HG02798 (cell line): ENCODE data around the gene VILL.
"Not testable (repeated sequence)": the region's sequence is repeated elsewhere in the genome, so short reads cannot be mapped to it uniquely, and the experiment has no call there.

Experiments
- ATAC-seq: cut with Tn5 transposase; IDR thresholded peaks from one replicate; pipeline ENCODE4 v1.9.1; 2021; ENCODE audit warnings: mild to moderate bottlenecking; ENCODE audit not compliant: unreplicated experiment, poor library complexity

Gene VILL

DNA sequence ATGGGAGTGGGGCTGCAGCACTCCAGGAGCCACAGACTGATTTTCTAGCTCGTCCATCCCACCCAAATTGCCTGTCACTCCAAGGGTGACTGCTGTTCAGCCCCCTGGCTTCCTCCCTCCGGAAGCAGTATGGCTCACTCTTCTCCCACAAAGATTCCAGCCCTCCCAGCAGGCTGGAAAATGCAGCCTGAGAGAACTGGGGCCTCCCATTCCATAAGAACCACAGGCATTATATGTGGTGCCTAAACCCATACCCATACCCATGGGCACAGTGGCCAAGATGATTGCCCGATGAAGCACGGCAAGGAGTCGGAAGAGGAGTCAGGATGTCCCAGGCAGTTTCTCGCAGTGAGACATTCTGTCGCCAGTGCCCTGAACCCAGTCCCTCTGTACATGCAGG is 6.0 kb upstream of the VILL start:
- ATAC-seq: no peak

DNA sequence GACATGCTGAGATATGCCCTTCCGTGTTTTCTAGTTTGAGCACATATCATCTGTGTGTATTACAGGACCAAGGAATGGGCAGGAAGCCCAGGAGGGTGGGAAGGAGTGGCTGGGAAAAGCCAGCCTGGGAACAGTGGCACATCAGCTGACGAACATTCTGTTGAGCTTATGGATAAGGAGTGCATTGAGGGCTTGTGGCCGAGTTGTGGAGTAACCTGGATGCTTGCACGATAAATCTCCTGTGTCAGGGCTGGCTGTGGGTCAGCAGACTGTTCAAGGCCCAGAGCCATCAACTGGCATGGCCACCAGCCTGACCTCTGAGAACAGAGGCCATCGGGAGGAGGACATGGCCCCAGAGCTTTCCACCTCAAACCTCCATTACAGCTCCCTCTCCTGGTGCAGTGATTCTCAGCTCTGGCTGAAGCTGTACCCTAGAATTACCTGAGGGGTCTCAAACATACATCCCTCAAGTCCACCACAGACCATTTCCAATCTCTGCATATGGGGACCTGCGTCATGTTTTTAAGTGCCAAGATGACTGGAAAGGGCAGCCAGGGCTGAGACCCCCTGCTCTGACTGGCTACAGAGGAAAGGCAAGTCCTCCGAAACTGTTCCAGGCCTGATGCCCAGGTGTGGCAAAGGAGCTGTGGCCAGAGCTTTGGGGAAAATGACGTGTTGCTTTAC is 4.8 kb upstream of the VILL start:
- ATAC-seq: no peak

DNA sequence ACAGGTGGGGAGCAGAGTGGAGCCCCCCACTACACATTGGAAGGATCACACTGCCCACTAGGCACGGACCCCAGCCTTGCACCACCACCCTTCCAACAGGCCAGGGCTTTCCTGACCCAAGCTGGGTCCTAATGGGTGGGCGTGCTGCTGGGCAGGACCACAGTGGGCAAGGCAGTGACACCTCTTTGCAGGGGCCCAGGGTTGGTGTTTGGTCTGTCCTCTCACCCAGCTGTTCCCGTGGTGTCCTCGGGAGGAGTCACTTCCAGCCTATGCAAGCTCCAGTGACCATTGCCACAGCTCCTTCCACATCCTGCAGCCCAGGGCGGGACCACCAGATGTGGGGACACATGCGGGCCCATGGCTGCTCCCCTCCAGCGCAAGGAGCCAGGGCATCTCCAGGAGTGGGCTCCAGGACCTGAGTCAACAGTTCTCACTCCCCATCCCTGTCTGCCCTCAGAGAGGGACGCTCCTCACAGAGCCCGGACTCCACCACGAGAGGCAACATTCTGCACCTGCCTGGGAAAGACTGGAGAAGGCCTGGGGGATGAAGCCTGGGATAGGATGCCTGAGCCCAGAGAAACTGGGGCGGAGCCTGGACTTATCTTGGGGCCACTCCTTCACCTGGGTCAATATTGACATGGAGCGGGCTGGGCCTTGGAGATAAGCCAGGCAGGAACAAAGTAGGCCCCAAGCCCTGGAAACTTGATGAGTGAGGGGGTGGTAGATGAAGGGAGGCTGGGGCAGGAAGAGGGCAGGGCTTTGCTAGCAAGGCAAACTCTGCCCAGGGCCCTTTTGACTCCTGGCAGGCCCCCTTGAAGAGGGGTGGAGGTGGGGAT is 3.9 kb upstream of the VILL start:
- ATAC-seq: no peak

DNA sequence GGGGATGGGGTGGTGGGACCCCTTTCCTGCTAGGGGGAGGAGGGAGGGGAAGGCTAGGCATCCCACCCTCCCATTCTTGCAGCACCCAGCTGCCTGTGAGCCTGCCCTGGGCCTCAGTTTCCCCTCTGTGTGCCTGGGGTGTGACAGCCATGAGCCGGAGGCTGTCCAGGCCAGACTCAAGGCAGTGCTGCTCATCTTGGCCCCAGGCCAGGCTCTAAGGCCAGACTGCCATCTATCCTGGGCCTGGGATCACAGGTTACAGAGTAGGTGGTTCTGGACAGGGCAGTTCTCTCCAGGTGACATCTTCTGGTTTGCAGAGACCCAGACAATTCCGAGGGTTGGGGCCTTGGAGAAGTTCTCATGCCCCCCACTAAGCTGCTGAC is 3.3 kb upstream of the VILL start:
- ATAC-seq: no peak

DNA sequence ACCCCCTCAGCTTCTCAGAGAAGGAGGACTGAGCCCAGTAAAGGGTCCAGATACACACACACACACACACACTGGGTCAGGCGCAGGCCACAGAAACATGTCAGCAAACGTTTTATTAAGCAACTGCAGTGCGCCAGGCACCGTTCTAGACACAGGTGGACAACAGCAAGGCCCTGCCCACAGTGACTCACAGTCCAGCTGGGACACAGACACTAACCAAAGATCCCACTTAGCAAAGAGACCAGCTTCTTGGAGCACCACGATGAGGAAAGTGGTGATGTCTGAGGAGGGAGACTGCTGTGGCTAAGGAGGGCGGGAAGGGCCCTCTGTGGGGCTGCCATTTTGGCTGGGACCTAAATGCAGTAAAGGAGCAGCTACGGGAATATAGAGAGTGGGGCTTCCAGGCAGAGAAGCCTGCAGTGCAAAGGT is 2.8 kb upstream of the VILL start:
- no peak for ATAC-seq

DNA sequence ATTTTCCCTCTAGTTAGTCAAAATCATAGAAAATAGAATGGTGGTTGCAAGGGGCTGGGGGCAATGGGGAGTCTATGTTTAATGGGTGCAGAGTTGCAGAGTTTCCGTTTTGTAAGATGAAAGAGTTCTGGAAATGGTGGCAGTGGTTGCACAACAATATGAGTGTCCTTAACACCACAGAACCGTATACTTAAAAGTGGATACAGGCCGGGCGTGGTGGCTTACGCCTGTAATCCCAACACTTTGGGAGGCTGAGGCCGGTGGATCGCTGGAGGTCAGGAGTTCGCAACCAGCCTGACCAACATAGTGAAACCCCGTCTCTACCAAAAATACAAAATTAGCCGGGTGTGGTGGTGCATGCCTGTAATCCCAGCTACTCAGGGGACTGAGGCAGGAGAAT is 2.2 kb upstream of the VILL start:
- not testable (repeated sequence) for ATAC-seq

DNA sequence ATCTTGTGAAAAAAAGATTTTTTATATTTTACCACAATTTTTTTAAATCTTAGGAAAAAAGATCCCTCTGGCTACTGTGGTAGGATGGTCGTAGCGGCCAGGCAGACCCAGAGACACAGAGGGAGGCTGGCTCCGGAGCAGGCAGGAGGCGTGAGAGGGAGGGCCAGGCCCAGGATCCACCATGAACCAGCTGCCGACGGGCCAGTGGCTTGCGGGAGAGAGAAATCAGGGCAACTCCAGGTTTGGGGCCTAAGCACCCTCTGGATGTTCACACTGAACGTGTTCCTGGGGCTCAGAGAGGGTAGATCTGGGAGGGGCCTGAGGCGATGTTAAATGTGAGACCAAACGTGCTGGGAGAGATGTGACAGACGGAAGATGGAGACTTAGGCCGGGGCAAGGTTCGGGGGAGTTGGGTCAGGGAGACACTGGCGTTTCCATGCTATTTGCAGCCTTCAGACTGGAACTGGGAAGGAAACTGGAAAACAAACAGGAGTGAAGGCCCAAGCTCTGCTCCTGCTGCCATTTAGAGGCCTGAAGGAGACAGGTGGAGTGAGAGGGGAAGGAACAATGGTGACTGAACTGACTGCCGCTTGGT is 1.6 kb upstream of the VILL start:
- no peak for ATAC-seq

DNA sequence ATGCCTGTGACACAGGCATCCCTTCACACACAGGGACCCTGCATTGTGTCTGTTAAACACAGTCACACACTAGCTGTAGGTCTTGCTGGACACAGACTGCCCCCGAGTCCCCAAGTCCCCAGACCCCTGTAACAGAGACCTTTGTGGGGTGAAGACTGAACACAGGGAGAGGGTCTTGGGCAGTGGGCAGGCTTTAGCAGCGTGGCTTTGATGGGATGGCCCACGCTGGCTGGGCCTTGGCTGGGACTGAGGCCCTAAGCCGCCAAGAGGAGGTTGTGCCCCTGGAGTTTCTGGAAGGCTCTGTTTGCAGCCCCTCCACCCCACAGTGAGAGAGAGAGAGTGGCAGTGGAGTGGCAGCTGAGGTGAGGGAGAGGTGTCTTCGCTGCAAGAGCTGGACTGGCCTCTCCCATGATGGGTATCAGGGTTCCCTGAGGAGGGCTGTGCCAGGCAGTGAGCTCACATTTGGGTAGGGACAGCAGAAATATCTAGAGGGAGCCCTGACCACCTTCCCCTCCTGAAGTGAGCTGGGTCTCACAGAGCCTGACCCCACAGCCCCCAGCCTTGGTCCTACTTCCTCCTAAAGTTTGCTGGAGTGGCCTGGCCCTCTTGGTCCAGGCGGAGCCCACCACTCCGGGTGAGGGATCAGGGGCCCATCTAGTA is 635 bp upstream of the VILL start:
- ATAC-seq: no peak

DNA sequence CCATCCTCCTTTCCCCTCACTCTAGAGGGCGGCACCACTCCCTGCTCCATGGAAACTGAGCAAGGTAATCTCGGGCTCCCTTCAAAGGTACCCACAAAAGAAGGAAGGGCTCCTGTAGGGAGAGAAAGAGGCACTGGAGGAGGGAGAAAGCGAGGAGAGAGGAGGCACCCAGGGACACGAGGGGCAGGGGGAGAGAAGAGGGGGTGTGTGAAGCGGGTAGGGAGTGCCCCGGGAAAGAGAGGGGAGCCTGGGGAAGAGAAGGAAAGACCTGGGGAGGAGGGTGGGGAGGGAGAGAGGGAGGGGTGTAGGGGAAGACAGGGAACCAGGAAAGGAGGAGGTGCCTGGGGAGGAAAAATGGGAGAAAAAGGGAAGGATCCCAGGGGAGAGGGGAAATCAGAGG is 523 bp downstream of the VILL start:
- no peak for ATAC-seq

DNA sequence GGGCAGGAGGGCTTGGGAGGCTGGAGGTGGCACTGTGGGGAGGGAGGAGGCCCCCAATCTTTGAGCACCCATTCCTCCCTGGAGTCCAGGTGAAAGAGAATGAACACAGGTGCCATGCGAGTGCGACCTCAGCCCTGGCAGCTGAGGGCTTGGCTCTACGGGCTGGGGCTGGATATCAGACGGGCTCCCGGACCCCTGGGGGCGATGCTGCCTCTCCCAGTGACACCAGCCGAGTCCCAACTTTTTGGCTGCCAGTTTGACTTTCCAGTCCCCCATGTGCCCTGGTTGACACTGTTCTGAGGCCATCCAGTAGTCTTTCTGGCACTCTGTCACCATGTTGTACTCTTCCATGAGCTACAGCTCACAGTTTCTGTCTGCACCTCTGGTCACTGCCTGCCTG is 1.2 kb downstream of the VILL start:
- ATAC-seq: no peak

DNA sequence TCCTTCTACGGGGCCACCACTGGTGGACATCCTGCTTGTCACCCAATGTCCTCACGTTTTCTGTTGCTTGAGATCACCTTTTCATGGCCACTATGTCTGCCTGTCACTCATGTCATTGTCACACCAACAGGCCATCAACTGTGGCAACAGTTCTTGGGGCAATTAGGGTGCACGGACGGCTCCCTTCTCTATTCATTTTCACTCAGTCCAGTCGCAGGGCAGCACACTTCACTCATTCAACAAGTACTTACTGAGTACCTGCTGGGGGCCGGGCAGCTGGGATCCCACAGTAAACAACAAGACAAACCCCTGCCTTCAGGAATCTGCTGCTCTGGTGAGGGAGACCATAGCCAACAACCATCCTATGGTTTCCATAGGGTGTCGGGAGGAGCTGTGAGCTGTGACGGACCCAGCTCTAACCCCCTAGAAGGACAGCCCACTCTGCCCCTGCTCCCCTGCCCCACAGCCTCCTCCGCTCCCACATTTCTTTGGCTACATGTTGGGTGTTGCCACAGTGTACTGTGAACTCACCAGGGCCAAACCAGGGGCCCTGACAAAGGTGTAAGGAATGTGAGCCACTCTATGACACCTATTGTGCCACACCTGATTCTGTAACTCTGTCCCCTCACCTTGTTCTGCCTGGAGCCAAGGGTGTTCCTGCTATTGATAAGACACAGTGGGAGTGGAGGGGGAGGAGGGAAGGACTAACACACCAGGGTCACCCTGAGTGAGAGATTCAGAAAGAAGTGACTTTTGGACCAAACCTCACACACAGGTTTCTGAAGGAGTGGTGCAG is 1.9 kb downstream of the VILL start:
- ATAC-seq: no peak

DNA sequence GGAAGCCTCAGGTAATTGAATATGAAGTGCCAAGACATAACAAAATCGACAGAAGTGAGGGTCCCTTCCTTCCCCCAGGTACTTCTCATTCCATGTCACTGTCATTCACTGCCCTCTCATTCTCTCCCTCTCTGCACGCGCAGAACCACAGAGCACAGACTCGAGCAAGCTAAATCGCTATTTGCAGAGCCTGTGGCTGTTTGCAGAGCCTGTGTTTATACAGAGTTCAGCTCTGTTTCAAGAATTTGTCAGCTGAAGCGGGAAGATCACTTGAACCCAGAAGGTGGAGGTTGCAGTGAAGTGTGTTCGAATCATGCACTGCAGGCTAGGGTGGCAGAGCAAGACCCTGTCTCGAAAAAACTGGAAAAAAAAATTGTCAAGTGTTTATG is 2.5 kb downstream of the VILL start:
- no peak for ATAC-seq

DNA sequence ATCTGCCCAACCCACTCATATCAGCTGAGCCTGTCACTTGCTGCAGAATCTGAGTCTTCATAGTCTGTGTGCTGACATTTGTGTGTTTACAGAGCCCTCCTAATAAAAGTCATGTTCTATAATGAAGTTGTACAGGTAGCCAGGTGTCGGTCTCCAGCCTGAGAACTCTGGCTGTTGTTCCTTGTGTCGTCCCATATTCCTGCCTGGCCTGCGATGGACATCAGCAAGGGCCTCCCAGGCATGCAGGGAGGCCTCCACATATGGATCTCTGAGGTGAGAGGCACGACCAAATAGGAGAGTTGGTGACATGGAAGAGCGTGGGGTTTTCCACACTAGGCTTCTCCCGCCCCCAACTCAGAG is 2.9 kb downstream of the VILL start:
- ATAC-seq: no peak

DNA sequence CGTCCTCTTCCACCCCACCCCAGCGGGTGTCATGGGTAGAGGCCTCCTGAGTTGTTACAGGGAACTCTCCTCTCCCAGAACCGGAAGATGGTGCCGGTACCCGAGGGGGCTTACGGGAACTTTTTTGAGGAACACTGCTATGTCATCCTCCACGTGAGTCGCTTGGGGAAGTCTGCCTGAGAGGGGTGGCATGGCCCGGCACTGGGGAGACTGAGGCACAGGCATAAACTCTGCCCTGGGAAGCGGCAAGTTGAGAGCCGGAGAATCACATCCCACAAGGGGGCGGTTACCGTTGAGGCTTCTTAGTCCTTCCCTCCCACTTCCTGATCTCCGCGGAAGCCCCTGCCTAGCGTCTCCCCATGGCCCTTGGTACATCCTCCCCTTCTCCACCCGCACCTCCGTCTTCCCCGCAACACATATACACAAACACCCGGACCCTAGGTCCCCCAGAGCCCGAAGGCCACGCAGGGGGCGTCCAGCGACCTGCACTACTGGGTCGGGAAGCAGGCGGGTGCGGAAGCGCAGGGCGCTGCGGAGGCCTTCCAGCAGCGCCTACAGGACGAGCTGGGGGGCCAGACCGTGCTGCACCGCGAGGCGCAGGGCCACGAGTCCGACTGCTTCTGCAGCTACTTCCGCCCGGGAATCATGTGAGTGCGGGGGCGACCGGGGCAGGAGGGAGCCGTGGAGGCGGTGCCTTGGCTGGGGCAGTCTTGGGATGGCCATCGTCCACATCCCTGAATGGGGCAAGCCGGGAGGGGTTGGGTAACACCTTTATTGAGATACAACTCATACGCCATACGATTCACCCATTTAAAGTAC is 3.4 kb downstream of the VILL start:
- ATAC-seq: peak; percentile 60

DNA sequence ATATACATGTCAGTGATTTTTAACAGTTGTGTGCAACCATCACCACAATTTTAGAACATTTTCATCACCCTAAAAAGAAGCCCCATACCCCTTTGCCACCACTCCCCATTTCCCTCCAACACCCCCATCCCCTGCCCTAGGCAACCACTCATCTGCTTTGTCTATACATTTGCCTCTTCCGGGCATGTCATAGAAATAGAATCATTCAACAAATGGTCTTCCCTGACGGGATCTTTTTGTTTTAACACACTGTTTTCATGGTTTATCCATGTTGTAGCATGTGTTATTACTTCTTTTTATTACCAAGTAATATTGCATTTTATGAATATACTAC is 4.0 kb downstream of the VILL start:
- ATAC-seq: no peak

DNA sequence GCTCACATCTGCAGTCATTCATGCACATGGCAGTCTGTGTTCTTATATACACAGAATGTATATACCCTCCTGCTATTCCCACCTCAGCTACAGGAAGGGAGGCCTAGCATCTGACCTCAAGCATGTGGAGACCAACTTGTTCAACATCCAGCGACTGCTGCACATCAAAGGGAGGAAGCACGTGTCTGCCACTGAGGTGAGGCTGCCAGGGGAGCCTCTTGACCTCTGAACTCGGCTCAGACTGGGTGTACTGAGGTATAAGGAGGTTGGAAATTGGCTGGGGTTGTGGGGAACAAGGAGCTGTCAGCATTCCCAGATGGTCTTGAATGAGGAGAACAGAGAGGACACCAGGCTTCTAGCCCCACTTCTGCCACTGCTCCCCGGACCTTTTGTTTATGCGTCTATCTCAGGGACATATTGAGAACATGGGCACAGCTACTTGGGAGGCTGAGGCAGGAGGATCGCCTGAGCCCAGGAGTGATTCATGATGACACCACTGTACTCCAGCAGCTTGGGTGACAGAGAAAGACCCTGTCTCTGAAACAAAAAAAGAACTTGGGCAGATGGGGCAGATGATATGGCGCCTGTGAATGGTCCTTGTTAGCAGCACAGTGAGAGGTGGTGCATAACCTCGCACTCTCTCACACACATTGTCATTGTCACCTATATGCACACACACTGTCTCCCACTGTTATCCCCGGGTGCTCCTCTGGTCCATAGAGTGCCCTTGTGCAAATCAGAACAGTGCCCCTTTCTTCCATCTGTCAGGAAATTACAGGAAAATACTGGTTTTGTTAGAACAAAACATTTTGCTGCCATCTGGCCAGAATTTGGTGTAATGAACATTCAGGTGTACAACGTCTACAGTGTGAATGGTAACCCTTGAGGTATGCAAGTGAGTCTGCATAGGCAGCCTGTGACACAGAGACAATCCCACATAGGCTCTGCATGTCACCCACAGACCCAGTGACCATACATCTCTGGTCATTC is 5.4 kb downstream of the VILL start:
- no peak for ATAC-seq

DNA sequence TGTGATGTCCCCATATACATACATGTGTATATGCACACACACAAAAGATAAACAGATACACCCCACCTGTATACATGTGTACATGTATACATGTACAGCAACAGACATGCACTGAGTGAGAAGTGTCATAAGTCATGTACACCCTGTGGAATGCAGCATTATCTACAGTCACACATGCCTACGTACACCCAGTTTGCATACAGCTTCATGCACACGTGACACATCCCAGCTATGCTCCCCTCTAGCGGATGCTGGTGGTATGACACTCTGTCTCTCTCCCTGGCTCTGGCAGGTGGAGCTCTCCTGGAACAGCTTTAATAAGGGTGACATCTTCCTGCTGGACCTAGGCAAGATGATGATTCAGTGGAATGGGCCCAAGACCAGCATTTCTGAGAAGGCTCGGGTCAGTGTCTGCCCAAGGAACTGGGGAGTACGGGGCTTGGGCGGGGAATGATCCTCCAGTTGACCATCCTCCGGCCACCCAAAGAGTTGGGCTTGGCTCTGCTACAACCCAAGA is 6.3 kb downstream of the VILL start:
- ATAC-seq: peak; percentile 58

DNA sequence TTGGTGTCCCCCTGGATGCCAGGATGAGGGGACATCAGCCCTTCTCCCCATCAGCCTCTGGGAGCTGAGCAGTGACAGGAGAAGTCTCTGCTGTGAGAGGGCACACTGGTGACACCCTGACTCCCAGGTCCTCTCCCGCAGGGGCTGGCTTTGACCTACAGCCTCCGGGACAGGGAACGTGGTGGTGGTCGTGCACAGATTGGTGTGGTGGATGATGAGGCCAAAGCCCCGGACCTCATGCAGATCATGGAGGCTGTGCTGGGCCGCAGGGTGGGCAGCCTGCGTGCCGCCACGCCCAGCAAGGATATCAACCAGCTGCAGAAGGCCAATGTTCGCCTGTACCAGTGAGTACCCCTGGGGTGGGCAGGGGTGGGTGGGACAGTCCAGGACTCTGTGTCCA is 6.8 kb downstream of the VILL start:
- ATAC-seq: no peak
